Memory B cell (primary cell): ENCODE measurements around the gene DCHS1.
A peak's percentile ranks its signal among the peaks of the same experiment; 100 is the strongest.

Source experiments
- ATAC-seq: fragments of 150-1000 bp; cut with Tn5 transposase; 2 replicates; pipeline ENCODE4 v1.10.0; 2021; ENCODE audit warnings: low read depth, mild to moderate bottlenecking, moderate library complexity
- DNase-seq, 2 donors: peaks; one replicate each; pipeline ENCODE4 v3.0.0; 2022; ENCODE audit warnings: low spot score in 2 of 2
- H3K27ac Mint-ChIP-seq: one replicate; pipeline ENCODE4 v1.8.0; 2022; ENCODE audit warnings: mild to moderate bottlenecking, moderate library complexity, mixed read lengths
- H3K27me3 Mint-ChIP-seq: one replicate; pipeline ENCODE4 v1.8.0; 2022; ENCODE audit warnings: mixed read lengths
- H3K36me3 Mint-ChIP-seq: one replicate; pipeline ENCODE4 v1.8.0; 2022; ENCODE audit warnings: mild to moderate bottlenecking, mixed read lengths
- H3K4me1 Mint-ChIP-seq: one replicate; pipeline ENCODE4 v1.8.0; 2022; ENCODE audit warnings: mixed read lengths
- H3K4me3 Mint-ChIP-seq: one replicate; pipeline ENCODE4 v1.8.0; 2022; ENCODE audit warnings: mild to moderate bottlenecking, moderate library complexity, mixed read lengths
- H3K9me3 Mint-ChIP-seq: one replicate; pipeline ENCODE4 v1.8.0; 2022; ENCODE audit warnings: mixed read lengths

DCHS1 gene

GRCh38 chr11:6682936-6683861 is 27.6 kb upstream of the DCHS1 start, which contains the start of gene MRPL17:
MRPL17 (minus strand) TSS chr11:6683340; CDS start chr11:6683296, 44 bp downstream.
- Mint-ChIP-seq H3K4me1 (peaks cover 11% of the 10 kb centered on the region), H3K36me3 (peaks cover 6% of the 10 kb centered on the region), H3K4me3 (peak within 1 kb of the TSS; percentile 99), H3K27ac (peak within 1 kb of the TSS; percentile 93), H3K27me3 (no peaks in the 10 kb centered on the region), H3K9me3 (no peaks in the 10 kb centered on the region)
- peak; percentile 95 to 99 for DNase-seq
- peak; percentile 91 for ATAC-seq

- peak overlapping the region; percentile 99 for H3K4me3 Mint-ChIP-seq
- no peak for ATAC-seq
- peaks cover 11% of the 10 kb centered on the region for H3K4me1 Mint-ChIP-seq
- peak overlapping the region; percentile 93 for H3K27ac Mint-ChIP-seq
- H3K9me3 Mint-ChIP-seq = no peaks in the 10 kb centered on the region
- H3K36me3 Mint-ChIP-seq = peaks cover 6% of the 10 kb centered on the region
- DNase-seq = peak in 1 of 2 donors; percentile 18
- H3K27me3 Mint-ChIP-seq = no peaks in the 10 kb centered on the region
Observed at GRCh38 chr11:6682591-6682935, 27.0 kb upstream of the DCHS1 start.

- peak overlapping the region; percentile 99 for H3K4me3 Mint-ChIP-seq
- H3K9me3 Mint-ChIP-seq = no peaks in the 10 kb centered on the region
- peaks cover 6% of the 10 kb centered on the region for H3K36me3 Mint-ChIP-seq
- DNase-seq (no peak), ATAC-seq (no peak)
- H3K27ac Mint-ChIP-seq = no peak overlapping the region
- H3K4me1 Mint-ChIP-seq = peaks cover 11% of the 10 kb centered on the region
- H3K27me3 Mint-ChIP-seq = no peaks in the 10 kb centered on the region
Observed at GRCh38 chr11:6681949-6682348, 26.3 kb upstream of the DCHS1 start.

GRCh38 chr11:6681505-6681904 is 25.9 kb upstream of the DCHS1 start:
- ATAC-seq = no peak

GRCh38 chr11:6677018-6677417 is 21.4 kb upstream of the DCHS1 start:
- no peaks in the 10 kb centered on the region for H3K27me3 Mint-ChIP-seq
- DNase-seq (no peak), ATAC-seq (no peak)
- H3K9me3 Mint-ChIP-seq = no peaks in the 10 kb centered on the region
- H3K4me1 Mint-ChIP-seq = peaks cover 7% of the 10 kb centered on the region
- peaks cover 6% of the 10 kb centered on the region for H3K36me3 Mint-ChIP-seq
- H3K4me3 Mint-ChIP-seq = no peak overlapping the region
- H3K27ac Mint-ChIP-seq = no peak overlapping the region

More at GRCh38 chr11:6681505-6681904, 25.9 kb upstream of the DCHS1 start:
- Mint-ChIP-seq H3K36me3 (peaks cover 6% of the 10 kb centered on the region), H3K27me3 (no peaks in the 10 kb centered on the region), H3K27ac (no peak overlapping the region), H3K9me3 (no peaks in the 10 kb centered on the region), H3K4me1 (peaks cover 11% of the 10 kb centered on the region), H3K4me3 (peak overlapping the region; percentile 38)
- DNase-seq = no peak

GRCh38 chr11:6674862-6675261 is 19.3 kb upstream of the DCHS1 start:
- DNase-seq (no peak), ATAC-seq (no peak)
- Mint-ChIP-seq H3K9me3 (no peaks in the 10 kb centered on the region), H3K36me3 (peaks cover 4% of the 10 kb centered on the region), H3K27me3 (peaks cover 6% of the 10 kb centered on the region), H3K4me1 (peaks cover 4% of the 10 kb centered on the region), H3K27ac (no peak overlapping the region), H3K4me3 (no peak overlapping the region)

- Mint-ChIP-seq H3K4me3 (no peak overlapping the region), H3K4me1 (peaks cover 2% of the 10 kb centered on the region), H3K36me3 (peaks cover 2% of the 10 kb centered on the region), H3K27me3 (peaks cover 6% of the 10 kb centered on the region), H3K9me3 (no peaks in the 10 kb centered on the region), H3K27ac (no peak overlapping the region)
- no peak for ATAC-seq
- DNase-seq = no peak
Observed at GRCh38 chr11:6674219-6674597, 18.6 kb upstream of the DCHS1 start.

- no peak overlapping the region for H3K27ac Mint-ChIP-seq
- peaks cover 6% of the 10 kb centered on the region for H3K27me3 Mint-ChIP-seq
- ATAC-seq (no peak), DNase-seq (no peak)
- H3K9me3 Mint-ChIP-seq = no peaks in the 10 kb centered on the region
- no peaks in the 10 kb centered on the region for H3K4me1 Mint-ChIP-seq
- no peak overlapping the region for H3K4me3 Mint-ChIP-seq
- H3K36me3 Mint-ChIP-seq = no peaks in the 10 kb centered on the region
Observed at GRCh38 chr11:6673523-6674218, 18.1 kb upstream of the DCHS1 start.

GRCh38 chr11:6671991-6672390 is 16.4 kb upstream of the DCHS1 start:
- peaks cover 3% of the 10 kb centered on the region for H3K4me1 Mint-ChIP-seq
- H3K9me3 Mint-ChIP-seq = no peaks in the 10 kb centered on the region
- H3K27ac Mint-ChIP-seq = no peak overlapping the region
- H3K27me3 Mint-ChIP-seq = peaks cover 6% of the 10 kb centered on the region
- DNase-seq (no peak), ATAC-seq (no peak)
- H3K4me3 Mint-ChIP-seq = no peak overlapping the region
- H3K36me3 Mint-ChIP-seq = no peaks in the 10 kb centered on the region

GRCh38 chr11:6670202-6670830 is 14.7 kb upstream of the DCHS1 start:
- no peak for DNase-seq
- Mint-ChIP-seq H3K4me3 (no peak overlapping the region), H3K9me3 (no peaks in the 10 kb centered on the region), H3K4me1 (peaks cover 3% of the 10 kb centered on the region), H3K27me3 (peaks cover 6% of the 10 kb centered on the region), H3K27ac (no peak overlapping the region), H3K36me3 (no peaks in the 10 kb centered on the region)
- ATAC-seq = no peak

- ATAC-seq = peak; percentile 90
- Mint-ChIP-seq H3K36me3 (no peaks in the 10 kb centered on the region), H3K27ac (no peak overlapping the region), H3K27me3 (peaks cover 6% of the 10 kb centered on the region), H3K9me3 (no peaks in the 10 kb centered on the region), H3K4me3 (no peak overlapping the region), H3K4me1 (peaks cover 3% of the 10 kb centered on the region)
- DNase-seq = peak; percentile 32 to 54
Observed at GRCh38 chr11:6667733-6668374, 12.2 kb upstream of the DCHS1 start.

- Mint-ChIP-seq H3K27ac (no peak overlapping the region), H3K27me3 (peaks cover 8% of the 10 kb centered on the region), H3K36me3 (no peaks in the 10 kb centered on the region), H3K4me1 (peaks cover 3% of the 10 kb centered on the region), H3K9me3 (no peaks in the 10 kb centered on the region), H3K4me3 (no peak overlapping the region)
- no peak for ATAC-seq
- peak in 1 of 2 donors; percentile 4 for DNase-seq
Observed at GRCh38 chr11:6666302-6667183, 10.9 kb upstream of the DCHS1 start.

- H3K9me3 Mint-ChIP-seq = no peaks in the 10 kb centered on the region
- H3K27ac Mint-ChIP-seq = no peak overlapping the region
- no peak overlapping the region for H3K4me3 Mint-ChIP-seq
- no peak for ATAC-seq
- DNase-seq = no peak
- no peaks in the 10 kb centered on the region for H3K36me3 Mint-ChIP-seq
- peaks cover 3% of the 10 kb centered on the region for H3K4me1 Mint-ChIP-seq
- peaks cover 1% of the 10 kb centered on the region for H3K27me3 Mint-ChIP-seq
Observed at GRCh38 chr11:6664551-6664950, 8.9 kb upstream of the DCHS1 start.
